Measurements from ENCODE around the gene IGSF21.
"Not testable (repeated sequence)": the region's sequence is repeated elsewhere in the genome, so short reads cannot be mapped to it uniquely, and the experiment has no call there.

IGSF21 gene

GRCh38 chr1:18415448-18416027 is 307.9 kb downstream of the IGSF21 start:
- Histone ChIP-seq H3K27me3 (ENCODE audit: control insufficient read depth, low read length) (no peaks in the 10 kb centered on the region), H3K4me2 (ENCODE audit: low read length) (no peak overlapping the region), H3K4me3 (ENCODE audit: low read length) (no peak overlapping the region), H3K79me2 (ENCODE audit: control insufficient read depth, low read length) (no peaks in the 10 kb centered on the region), H3K9me3 (ENCODE audit: control insufficient read depth, insufficient read depth, low read length) (no peaks in the 10 kb centered on the region), H3K27ac (ENCODE audit: low read depth, low read length) (no peak overlapping the region), H4K20me1 (ENCODE audit: control insufficient read depth, insufficient read depth, low read depth, low read length) (no peaks in the 10 kb centered on the region), H3K4me1 (ENCODE audit: control insufficient read depth, low read length) (no peaks in the 10 kb centered on the region), H3K36me3 (ENCODE audit: control insufficient read depth, low read length) (no peaks in the 10 kb centered on the region), H3F3A (ENCODE audit: control insufficient read depth, insufficient read depth) (no peaks in the 10 kb centered on the region), H3K9me2 (replicated peaks; ENCODE audit: control insufficient read depth, low read length) (no peaks in the 10 kb centered on the region)
- TF ChIP-seq EZH2phosphoT487 (IDR thresholded peaks at IDR 0.05; ENCODE audit: borderline replicate concordance, low read length) (no peak), CTCF (IDR thresholded peaks at IDR 0.05; ENCODE audit: low read depth, low read length, poor library complexity, severe bottlenecking) (no peak)

GRCh38 chr1:18416126-18416525 is 308.5 kb downstream of the IGSF21 start:
- not testable (repeated sequence) for H3K4me2 ChIP-seq (ENCODE audit: low read length); H4K20me1 ChIP-seq (ENCODE audit: control insufficient read depth, insufficient read depth, low read depth, low read length); H3K9me2 ChIP-seq (replicated peaks; ENCODE audit: control insufficient read depth, low read length); H3K36me3 ChIP-seq (ENCODE audit: control insufficient read depth, low read length); H3K27ac ChIP-seq (ENCODE audit: low read depth, low read length); H3K4me1 ChIP-seq (ENCODE audit: control insufficient read depth, low read length); H3K27me3 ChIP-seq (ENCODE audit: control insufficient read depth, low read length); H3K4me3 ChIP-seq (ENCODE audit: low read length); H3K9me3 ChIP-seq (ENCODE audit: control insufficient read depth, insufficient read depth, low read length); H3K79me2 ChIP-seq (ENCODE audit: control insufficient read depth, low read length); H3F3A ChIP-seq (ENCODE audit: control insufficient read depth, insufficient read depth)

- H3K4me2 ChIP-seq (ENCODE audit: low read length): no peak overlapping the region
- no peaks in the 10 kb centered on the region for H3K9me2 ChIP-seq (replicated peaks; ENCODE audit: control insufficient read depth, low read length)
- H3F3A ChIP-seq (ENCODE audit: control insufficient read depth, insufficient read depth): no peaks in the 10 kb centered on the region
- no peaks in the 10 kb centered on the region for H3K36me3 ChIP-seq (ENCODE audit: control insufficient read depth, low read length)
- H3K4me1 ChIP-seq (ENCODE audit: control insufficient read depth, low read length): no peaks in the 10 kb centered on the region
- H3K9me3 ChIP-seq (ENCODE audit: control insufficient read depth, insufficient read depth, low read length): no peaks in the 10 kb centered on the region
- H3K4me3 ChIP-seq (ENCODE audit: low read length): no peak overlapping the region
- no peaks in the 10 kb centered on the region for H3K79me2 ChIP-seq (ENCODE audit: control insufficient read depth, low read length)
- no peak overlapping the region for H3K27ac ChIP-seq (ENCODE audit: low read depth, low read length)
- no peak for TF ChIP-seq CTCF (IDR thresholded peaks at IDR 0.05; ENCODE audit: low read depth, low read length, poor library complexity, severe bottlenecking)
- no peak for TF ChIP-seq EZH2phosphoT487 (IDR thresholded peaks at IDR 0.05; ENCODE audit: borderline replicate concordance, low read length)
- H3K27me3 ChIP-seq (ENCODE audit: control insufficient read depth, low read length): no peaks in the 10 kb centered on the region
- no peaks in the 10 kb centered on the region for H4K20me1 ChIP-seq (ENCODE audit: control insufficient read depth, insufficient read depth, low read depth, low read length)
These were observed 310.0 kb downstream of the IGSF21 start for GRCh38 chr1:18417316-18418269.
